GM19468 (cell line): ENCODE data around the gene KXD1.
"Not testable (repeated sequence)": the region's sequence is repeated elsewhere in the genome, so short reads cannot be mapped to it uniquely, and the experiment has no call there.

Experiments
- ATAC-seq: cut with Tn5 transposase; IDR thresholded peaks from one replicate; pipeline ENCODE4 v1.9.1; 2021; ENCODE audit warnings: mild to moderate bottlenecking, moderate library complexity, moderate number of reproducible peaks; ENCODE audit not compliant: unreplicated experiment; ENCODE audit errors: extremely low read depth

The KXD1 gene

GRCh38 chr19:18557411-18558201 is at the start of gene KXD1:
TSS of gene KXD1 (plus strand) at chr19:18557870. CDS start at chr19:18562057, 4,187 bp downstream.
- ATAC-seq = peak; percentile 66

GRCh38 chr19:18508585-18508984 is 49.1 kb upstream of the KXD1 start:
- ATAC-seq = no peak

- no peak for ATAC-seq
These were observed 47.5 kb upstream of the KXD1 start for GRCh38 chr19:18510216-18510615.

- ATAC-seq = no peak
These were observed 43.8 kb upstream of the KXD1 start for GRCh38 chr19:18513868-18514267.

GRCh38 chr19:18514800-18515682 is 42.6 kb upstream of the KXD1 start:
- no peak for ATAC-seq

- ATAC-seq = no peak
These were observed 41.7 kb upstream of the KXD1 start for GRCh38 chr19:18515959-18516358.

- ATAC-seq = no peak
These were observed 40.1 kb upstream of the KXD1 start for GRCh38 chr19:18517606-18518005.

GRCh38 chr19:18518639-18519038 is 39.0 kb upstream of the KXD1 start:
- ATAC-seq = no peak

GRCh38 chr19:18519962-18520847 is 37.5 kb upstream of the KXD1 start:
- ATAC-seq = no peak

GRCh38 chr19:18520848-18521691 is 36.6 kb upstream of the KXD1 start:
- ATAC-seq = no peak

GRCh38 chr19:18521692-18522123 is 36.0 kb upstream of the KXD1 start, which contains the start of gene ELL:
TSS of gene ELL (minus strand) at chr19:18522070. CDS start at chr19:18522055, 15 bp downstream.
- peak; percentile 3 for ATAC-seq

- peak; percentile 76 for ATAC-seq
These were observed 35.4 kb upstream of the KXD1 start for GRCh38 chr19:18522124-18522861.

- not testable (repeated sequence) for ATAC-seq
These were observed 34.7 kb upstream of the KXD1 start for GRCh38 chr19:18522862-18523440.

GRCh38 chr19:18523841-18524240 is 33.8 kb upstream of the KXD1 start:
- no peak for ATAC-seq

GRCh38 chr19:18526316-18526715 is 31.4 kb upstream of the KXD1 start:
- ATAC-seq = no peak

GRCh38 chr19:18529782-18530181 is 27.9 kb upstream of the KXD1 start:
- ATAC-seq = no peak

- ATAC-seq = no peak
These were observed 26.2 kb upstream of the KXD1 start for GRCh38 chr19:18531485-18531884.
